GM12878 (cell line): ENCODE measurements around the gene GSC2. TPM values are rescaled to one million over a fixed set of nuclear protein-coding genes. Genes with fewer than 3 reads are reported as not detected.

Experiments
- ATAC-seq: fragments of 200-7000 bp; cut with Tn5 transposase; 3 replicates; pipeline ENCODE4 v1.9.1; 2020; ENCODE audit warnings: mild to moderate bottlenecking, moderate library complexity
- BruUV-seq: library from RNA; stranded (reverse); fragments of 400-500 nt; replicated peaks from 2 replicates; lab custom pipeline; 2021; lab: Mats Ljungman, UMichigan
- CTCF ChIA-PET: fragments of 300-600 bp; sonication (Branson Sonifier 250); formaldehyde crosslinking; extraction: SDS; loops from one replicate; lab custom pipeline; 2021; ENCODE audit warnings: inconsistent platforms; lab: Yijun Ruan, JAX
- POLR2A ChIA-PET: fragments of 350-600 bp; formaldehyde crosslinking; extraction: SDS; loops from one replicate; lab custom pipeline; 2021; ENCODE audit warnings: inconsistent platforms; lab: Charles Lee
- RAD21 ChIA-PET: fragments of 300-600 bp; sonication (Branson Sonifier 250); formaldehyde crosslinking; loops from one replicate; lab custom pipeline; 2023; ENCODE audit warnings: antibody characterized with exemption; ENCODE audit not compliant: unreplicated experiment; lab: Charles Lee
- SMC1A ChIA-PET: fragments of 300-600 bp; sonication (Branson Sonifier 250); formaldehyde crosslinking; loops from one replicate; lab custom pipeline; 2023; ENCODE audit not compliant: unreplicated experiment, uncharacterized antibody; lab: Charles Lee
- DNase-seq: peaks from one replicate; pipeline ENCODE4 v3.0.0-alpha.2; 2011; ENCODE audit warnings: low read depth, low spot score
- FAIRE-seq: peaks from 3 replicates; lab custom pipeline; 2011; peaks lifted over from hg19 to GRCh38; lab: Jason Lieb, UNC
- H2AFZ ChIP-seq: 2 replicates; pipeline ENCODE4 v1.6.0; 2011; ENCODE audit warnings: low read depth, low read length, control low read depth; ENCODE audit not compliant: control insufficient read depth
- H3K27ac ChIP-seq: 2 replicates; pipeline ENCODE4 v1.5.1; 2011; ENCODE audit warnings: control low read depth; ENCODE audit not compliant: control insufficient read depth, insufficient read depth
- H3K27me3 ChIP-seq, 2 experiments: replicated peaks in 1 of 2; 2 replicates each; pipeline versions ENCODE4 v1.6.0 to v1.6.1; 2011; ENCODE audit warnings: low read length in 1 of 2; ENCODE audit not compliant: control insufficient read depth in 2 of 2, insufficient read depth in 2 of 2
- H3K36me3 ChIP-seq, 2 experiments: 2 replicates each; pipeline ENCODE4 v1.5.1; 2011; ENCODE audit warnings: low read length in 1 of 2; ENCODE audit not compliant: control insufficient read depth in 2 of 2, insufficient read depth in 2 of 2
- H3K4me1 ChIP-seq: 2 replicates; pipeline ENCODE4 v1.6.1; 2011; ENCODE audit warnings: mild to moderate bottlenecking, low read length, moderate library complexity, mixed read lengths; ENCODE audit not compliant: control insufficient read depth, insufficient read depth
- H3K4me2 ChIP-seq: 2 replicates; pipeline ENCODE4 v1.6.0; 2011; ENCODE audit warnings: control low read depth; ENCODE audit not compliant: control insufficient read depth, insufficient read depth
- H3K4me3 ChIP-seq: fragments of 200-600 bp; sonication (generic); 2 replicates; pipeline ENCODE4 v1.5.1; 2016
- H3K79me2 ChIP-seq: 2 replicates; pipeline ENCODE4 v1.6.0; 2011; ENCODE audit warnings: low read length; ENCODE audit not compliant: control insufficient read depth, insufficient read depth
- H3K9ac ChIP-seq: 2 replicates; pipeline ENCODE4 v1.8.0; 2011; ENCODE audit warnings: low read length, control low read depth, mixed read lengths; ENCODE audit not compliant: control insufficient read depth, insufficient read depth
- H3K9me3 ChIP-seq: replicated peaks from 3 replicates; pipeline ENCODE4 v1.5.1; 2011; ENCODE audit warnings: mild to moderate bottlenecking, low read length; ENCODE audit not compliant: control insufficient read depth, insufficient read depth
- H4K20me1 ChIP-seq: 2 replicates; pipeline ENCODE4 v1.6.0; 2011; ENCODE audit not compliant: control insufficient read depth, insufficient read depth
- CHD2 ChIP-seq: IDR thresholded peaks from 2 replicates; pipeline ENCODE4 v1.6.1; 2011; ENCODE audit warnings: low read depth, low read length, improper control_type of control experiment, borderline replicate concordance
- GABPA ChIP-seq: IDR thresholded peaks from 2 replicates; pipeline ENCODE4 v1.6.1; 2014; ENCODE audit warnings: antibody characterized with exemption, low read depth, mild to moderate bottlenecking, inconsistent platforms
- JUNB ChIP-seq: IDR thresholded peaks from 2 replicates; pipeline ENCODE4 v1.6.1; 2016; ENCODE audit warnings: antibody characterized with exemption, mild to moderate bottlenecking
- KLF5 ChIP-seq: fragments of 450-650 bp; IDR thresholded peaks from 2 replicates; pipeline ENCODE4 v1.6.1; 2014; ENCODE audit warnings: mild to moderate bottlenecking; ENCODE audit not compliant: partially characterized antibody
- LARP7 ChIP-seq: fragments of 450-650 bp; IDR thresholded peaks from 2 replicates; pipeline ENCODE4 v1.6.1; 2017; ENCODE audit warnings: mild to moderate bottlenecking
- MEF2B ChIP-seq: fragments of 450-650 bp; IDR thresholded peaks from 2 replicates; pipeline ENCODE4 v1.6.1; 2018; ENCODE audit warnings: mild to moderate bottlenecking, moderate library complexity; ENCODE audit not compliant: partially characterized antibody, poor library complexity, severe bottlenecking
- TCF12 ChIP-seq: IDR thresholded peaks from 2 replicates; pipeline ENCODE4 v1.6.1; 2011; ENCODE audit warnings: low read depth, mild to moderate bottlenecking, low read length
- WRNIP1 ChIP-seq: IDR thresholded peaks from 2 replicates; pipeline ENCODE4 v1.6.1; 2011; ENCODE audit warnings: low read depth, low read length, improper control_type of control experiment, borderline replicate concordance
- YY1 ChIP-seq: IDR thresholded peaks from 2 replicates; pipeline ENCODE4 v1.6.1; 2011; ENCODE audit warnings: low read depth, mild to moderate bottlenecking, low read length
- ZNF207 ChIP-seq: fragments of 450-650 bp; IDR thresholded peaks from 2 replicates; pipeline ENCODE4 v1.6.1; 2014; ENCODE audit warnings: antibody characterized with exemption, mild to moderate bottlenecking, borderline replicate concordance
- ZSCAN29 ChIP-seq: fragments of 450-650 bp; IDR thresholded peaks from 2 replicates; pipeline ENCODE4 v1.6.1; 2017; ENCODE audit warnings: mild to moderate bottlenecking, moderate library complexity
- WGBS: methylation state at CpG from one replicate; pipeline ENCODE4 v1.1.6; 2016; ENCODE audit warnings: low lambda C conversion rate; ENCODE audit not compliant: insufficient replicate concordance, insufficient coverage; ENCODE audit errors: missing lambda C conversion rate; 5-methylcytosine and 5-hydroxymethylcytosine counted together
- in situ Hi-C: fragments of 300-500 bp; cut with MboI; formaldehyde crosslinking; loops from 9 replicates; pipeline ENCODE4 v1.14.3; 2018; ENCODE audit warnings: mixed read lengths
- intact Hi-C: fragments of 100-400 bp; cut with micrococcal nuclease; formaldehyde crosslinking; loops from one replicate; pipeline ENCODE4 v1.14.2; 2022; ENCODE audit not compliant: unreplicated experiment
- polyA plus RNA-seq, 11 experiments: library from polyadenylated mRNA; depleted of rRNA in 4 of 11; unstranded in 6 of 11; stranded (reverse) in 5 of 11; fragments of >200 nt; fragmentation: Nextera tagmentation in 4 of 11; fragmentation: Illumina TruSeq in 1 of 11; extraction: Ambion mirVana in 4 of 11; extraction: Trizol in 1 of 11; gene quantifications; 1 replicate in 1 of 11; 2 replicates in 10 of 11; pipeline versions ENCODE4 v1.2.1 to v1.2.3, GENCODE V29; 2011 to 2016; ENCODE audit warnings: inconsistent platforms in 2 of 11, missing spikeins in 2 of 11, low read depth in 1 of 11
- total RNA-seq, 4 experiments: library from RNA; depleted of rRNA in 3 of 4; stranded (reverse); fragments of >200 nt in 3 of 4; fragmentation: Illumina TruSeq in 1 of 4; extraction: Trizol in 1 of 4; gene quantifications; 2 replicates each; pipeline versions ENCODE4 v1.2.1 to v1.2.3, GENCODE V29; 2013 to 2021
- TF ChIP-seq, protein P1 (sequence below): fragments of 450-650 bp; IDR thresholded peaks from 2 replicates; pipeline ENCODE4 v1.6.1; 2016; ENCODE audit warnings: mild to moderate bottlenecking

GSC2 gene
- total and polyA plus RNA-seq, 10 of the 15 experiments (the other 5 are each of a cell fraction or from before 2014, with no cell fraction given): not detected

DNA sequence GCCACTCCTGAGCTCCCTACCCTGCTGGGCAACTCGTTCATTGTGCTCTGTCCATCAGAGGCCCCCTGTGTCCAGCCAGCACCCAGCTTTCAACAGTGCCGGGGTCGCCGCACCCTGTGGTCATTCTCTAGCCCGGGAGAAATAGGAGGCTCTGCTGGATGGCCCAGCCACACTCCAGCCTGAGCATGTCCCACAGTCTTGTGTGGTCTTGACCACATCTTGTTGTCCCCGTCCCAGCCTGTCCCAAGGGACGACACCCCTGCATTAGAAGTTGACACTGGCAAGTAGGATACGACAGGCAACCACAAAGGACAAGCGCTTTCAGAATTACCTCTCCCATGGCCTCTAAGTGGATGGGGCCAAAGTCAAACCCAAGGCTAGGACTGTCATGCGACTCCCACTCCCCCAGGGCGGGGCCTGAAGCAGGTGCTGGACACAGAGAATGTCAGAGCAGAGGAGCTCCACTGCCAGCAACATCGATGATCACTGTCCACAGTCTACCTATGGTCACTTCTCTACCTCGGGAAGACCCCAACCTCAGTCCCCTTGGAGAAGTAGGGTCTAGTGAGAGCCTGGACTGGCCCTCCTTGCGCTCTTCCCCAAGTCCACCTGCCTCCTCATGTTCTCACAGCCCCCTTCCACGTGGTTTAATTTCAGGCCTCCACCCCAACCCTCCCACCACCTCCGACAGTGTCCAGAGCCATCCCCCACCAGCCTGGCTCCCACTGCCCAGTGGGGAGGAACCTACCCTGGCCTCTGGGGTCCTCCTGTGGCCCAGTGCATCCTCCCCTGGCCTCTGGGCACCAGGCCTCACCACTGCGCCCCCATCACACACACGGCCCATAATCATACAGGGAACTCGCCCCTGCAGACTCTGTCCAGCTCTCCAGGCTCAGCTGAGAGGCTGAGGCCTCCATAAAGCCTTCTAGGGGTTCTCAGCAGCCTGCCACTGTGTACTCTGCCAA is 23.5 kb downstream of the GSC2 start (continued):
- TF ChIP-seq TCF12: no peak

DNA sequence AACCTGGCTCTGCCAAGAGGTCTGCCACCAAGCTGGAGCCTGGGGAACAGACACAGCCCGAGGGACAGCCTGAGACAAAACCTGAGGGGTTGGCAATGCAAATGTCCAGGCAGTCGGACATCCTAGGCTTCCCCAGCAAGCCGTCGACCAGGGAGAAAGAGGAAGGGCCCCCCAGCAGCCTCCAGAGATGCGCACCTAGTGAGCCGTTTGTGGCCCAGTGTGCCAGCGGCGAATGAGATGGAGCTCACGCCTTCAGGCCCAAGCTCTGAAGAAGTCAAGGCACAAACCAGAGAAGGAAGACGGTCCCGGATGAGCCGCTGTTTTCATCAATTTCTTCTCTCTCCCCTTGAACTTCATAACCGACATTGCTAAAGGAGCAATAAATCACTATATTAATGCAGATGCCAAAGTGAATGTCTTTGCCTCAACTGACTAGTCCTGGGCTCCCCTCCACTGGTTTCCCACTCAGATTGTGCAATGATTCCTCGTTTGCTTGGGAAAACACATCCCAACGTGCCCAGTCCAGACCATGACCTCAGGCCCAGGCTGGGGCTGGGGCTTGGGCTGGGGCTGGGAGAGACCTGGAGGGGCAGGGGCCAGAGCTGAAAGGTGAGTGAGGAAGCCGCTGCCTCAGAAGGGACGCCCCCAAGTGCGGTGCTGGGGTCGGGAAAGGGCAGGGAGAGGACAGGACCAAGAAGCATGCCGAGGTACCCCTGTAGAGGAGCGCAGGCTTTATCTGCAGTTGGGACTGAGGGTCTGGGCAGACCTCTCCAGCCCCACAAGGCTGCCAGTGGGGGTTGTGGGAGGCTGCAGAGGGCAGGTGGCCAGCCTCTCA is 24.4 kb downstream of the GSC2 start:
- no peaks in the 10 kb centered on the region for H3K9me3 ChIP-seq
- ATAC-seq (no peak), DNase-seq (no peak), FAIRE-seq (no peak)
- no peak overlapping the region for H2AFZ ChIP-seq
- no peak overlapping the region for H3K27ac ChIP-seq
- in situ Hi-C loops (no loop called here), intact Hi-C loops (no loop called here)
- ChIA-PET SMC1A (no interaction called here), CTCF (no interaction called here), POLR2A (interaction anchor here (0.9 kb wide), 1 partner anchor 8 kb away, joined by 3 read pairs; no protein-coding TSS in a partner anchor), RAD21 (no interaction called here)
- no peak for TF ChIP-seq WRNIP1
- TF ChIP-seq ZNF207: no peak
- TF ChIP-seq ZSCAN29: no peak
- no peak for TF ChIP-seq JUNB
- TF ChIP-seq MEF2B: no peak
- TF ChIP-seq, protein P1, sequence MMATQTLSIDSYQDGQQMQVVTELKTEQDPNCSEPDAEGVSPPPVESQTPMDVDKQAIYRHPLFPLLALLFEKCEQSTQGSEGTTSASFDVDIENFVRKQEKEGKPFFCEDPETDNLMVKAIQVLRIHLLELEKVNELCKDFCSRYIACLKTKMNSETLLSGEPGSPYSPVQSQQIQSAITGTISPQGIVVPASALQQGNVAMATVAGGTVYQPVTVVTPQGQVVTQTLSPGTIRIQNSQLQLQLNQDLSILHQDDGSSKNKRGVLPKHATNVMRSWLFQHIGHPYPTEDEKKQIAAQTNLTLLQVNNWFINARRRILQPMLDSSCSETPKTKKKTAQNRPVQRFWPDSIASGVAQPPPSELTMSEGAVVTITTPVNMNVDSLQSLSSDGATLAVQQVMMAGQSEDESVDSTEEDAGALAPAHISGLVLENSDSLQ: no peak
- no peak for TF ChIP-seq CHD2
- TF ChIP-seq YY1: no peak
- TF ChIP-seq LARP7: no peak
- TF ChIP-seq KLF5: no peak
- no peak for TF ChIP-seq GABPA
- peaks cover 15% of the 10 kb centered on the region for H3K79me2 ChIP-seq
- 62% methylated on average over 21 of the region's 21 CpGs for WGBS
- H3K9ac ChIP-seq: no peak overlapping the region
- H3K36me3 ChIP-seq: no peaks in the 10 kb centered on the region
- H3K4me1 ChIP-seq: peaks cover 3% of the 10 kb centered on the region
- H3K4me2 ChIP-seq: no peak overlapping the region
- no TSS peak for BruUV-seq
- H3K27me3 ChIP-seq: no peaks in the 10 kb centered on the region; a peak in 1 of 4 replicates
- H4K20me1 ChIP-seq: no peaks in the 10 kb centered on the region
- H3K4me3 ChIP-seq: no peak overlapping the region
